ENCODE results near the gene P2RX1.

P2RX1 gene

GRCh38 chr17:3848229-3848835 is 67.9 kb downstream of the P2RX1 start:
- no peak for DNase-seq

- DNase-seq: no peak
These were observed 69.0 kb downstream of the P2RX1 start for GRCh38 chr17:3847165-3847670.
